ENCODE measurements around the gene LRRC32. TPM values are rescaled to one million over a fixed set of nuclear protein-coding genes. Genes with fewer than 3 reads are reported as not detected.

Gene LRRC32
- total RNA-seq, 1 experiment from 2014 or later = 0.46 TPM

GRCh38 chr11:76639621-76640020 is 30.9 kb downstream of the LRRC32 start:
- Mint-ChIP-seq H3K27ac (peak overlapping the region in 1 of 3 experiments; percentile 9; a peak in 1 of 7 replicates), H3K9me3 (no peaks in the 10 kb centered on the region), H3K4me1 (peaks cover 11 to 16% of the 10 kb centered on the region in 2 experiments), H3K4me3 (no peak overlapping the region), H3K27me3 (ENCODE audit: low read depth) (peaks cover 4% of the 10 kb centered on the region), H3K36me3 (ENCODE audit: insufficient read depth in 1 of 3, low read depth in 3 of 3) (no peaks in the 10 kb centered on the region; a peak in 1 of 7 replicates)
- Histone ChIP-seq H3K18ac (ENCODE audit: insufficient read length, low read depth, low read length) (no peak overlapping the region), H3K27me3 (ENCODE audit: insufficient read depth, low read length) (no peaks in the 10 kb centered on the region), H3K23me2 (ENCODE audit: insufficient read length, low read depth, low read length, poor library complexity, severe bottlenecking) (no peaks in the 10 kb centered on the region), H3K56ac (ENCODE audit: insufficient read length, low read depth, low read length) (no peak overlapping the region), H3K14ac (ENCODE audit: insufficient read depth, low read length) (no peak overlapping the region), H3K27ac (ENCODE audit: insufficient read length, low read depth, low read length) (no peak overlapping the region), H2BK120ac (ENCODE audit: low read depth, low read length, poor library complexity, severe bottlenecking) (no peak overlapping the region), H2AK5ac (ENCODE audit: insufficient read length, low read length) (no peak overlapping the region), H2BK5ac (ENCODE audit: insufficient read length, low read length) (no peak overlapping the region), H4K91ac (ENCODE audit: insufficient read length, low read depth, low read length) (no peak overlapping the region), H2BK15ac (ENCODE audit: low read depth, low read length) (no peak overlapping the region), H2AFZ (ENCODE audit: low read length) (no peak overlapping the region), H2BK12ac (ENCODE audit: insufficient read length, low read depth, low read length) (no peak overlapping the region), H4K5ac (ENCODE audit: insufficient read length, low read depth, low read length) (no peak overlapping the region), H4K8ac (replicated peaks; ENCODE audit: insufficient read length, low read depth, low read length) (no peak overlapping the region), H3K4ac (ENCODE audit: low read depth, low read length) (no peak overlapping the region), H3K23ac (ENCODE audit: insufficient read length, low read depth, low read length) (no peak overlapping the region), H2BK20ac (ENCODE audit: low read depth, low read length, poor library complexity, severe bottlenecking) (no peak overlapping the region), H3K4me2 (ENCODE audit: insufficient read depth, insufficient read length, low read length) (no peak overlapping the region), H3K9me3 (ENCODE audit: control insufficient read depth, low read depth, low read length) (no peaks in the 10 kb centered on the region), H3T11ph (ENCODE audit: low read length) (no peak overlapping the region), H4K20me1 (ENCODE audit: control insufficient read depth, insufficient read depth, insufficient read length) (no peaks in the 10 kb centered on the region), H3K79me2 (ENCODE audit: insufficient read depth, low read length) (no peaks in the 10 kb centered on the region), H3K9ac (ENCODE audit: extremely low read depth, insufficient read length, low read length) (no peak overlapping the region), H3K79me1 (ENCODE audit: insufficient read depth, low read depth, low read length, poor library complexity, severe bottlenecking) (no peaks in the 10 kb centered on the region), H3K4me1 (ENCODE audit: insufficient read depth, low read length) (peaks cover 3% of the 10 kb centered on the region; the same call in 1 of the 2 replicates)
- no CpG with 5 or more reads among the region's 2 CpGs for WGBS (ENCODE audit: extremely low coverage, insufficient read length, low lambda C conversion rate)
- DNase-seq = no peak
- no peak for TF ChIP-seq CTCF (conservative IDR thresholded peaks at IDR 0.05)

All from H9 (cell line).